ENCODE results near the gene TFDP1.

Gene TFDP1

GRCh38 chr13:113671066-113672001 lies 86.8 kb downstream of the TFDP1 start:
- Histone ChIP-seq H3K9ac (ENCODE audit: low read depth, low read length) (no peak overlapping the region), H3K9me3 (ENCODE audit: control insufficient read depth, insufficient read depth, low read length) (no peaks in the 10 kb centered on the region), H3K4me3 (ENCODE audit: low read depth, low read length) (no peak overlapping the region), H3K27me3 (ENCODE audit: control insufficient read depth, insufficient read depth, low read length) (no peaks in the 10 kb centered on the region), H3K36me3 (ENCODE audit: control insufficient read depth, insufficient read depth, low read length) (no peaks in the 10 kb centered on the region), H3K4me1 (ENCODE audit: control insufficient read depth, insufficient read depth, low read length) (no peaks in the 10 kb centered on the region), H3K27ac (ENCODE audit: low read depth, low read length) (no peak overlapping the region)

GRCh38 chr13:113672002-113672651 lies 87.6 kb downstream of the TFDP1 start:
- Histone ChIP-seq H3K4me1 (ENCODE audit: control insufficient read depth, insufficient read depth, low read length) (no peaks in the 10 kb centered on the region), H3K27ac (ENCODE audit: low read depth, low read length) (no peak overlapping the region), H3K9ac (ENCODE audit: low read depth, low read length) (no peak overlapping the region), H3K27me3 (ENCODE audit: control insufficient read depth, insufficient read depth, low read length) (no peaks in the 10 kb centered on the region), H3K9me3 (ENCODE audit: control insufficient read depth, insufficient read depth, low read length) (no peaks in the 10 kb centered on the region), H3K36me3 (ENCODE audit: control insufficient read depth, insufficient read depth, low read length) (no peaks in the 10 kb centered on the region), H3K4me3 (ENCODE audit: low read depth, low read length) (no peak overlapping the region)
